ENCODE measurements around the gene CCDC32. TPM values are rescaled to one million over a fixed set of nuclear protein-coding genes. Genes with fewer than 3 reads are reported as not detected.

CCDC32 gene
- total RNA-seq, 4 donors from 2014 or later: 36.8 to 49.0 (median 43.7) TPM

- Histone ChIP-seq H3K27ac (no peak overlapping the region), H3K9me3 (no peaks in the 10 kb centered on the region), H3K27me3 (no peaks in the 10 kb centered on the region), H3K36me3 (peaks cover 0 to 7% of the 10 kb centered on the region in 2 donors), H3K4me3 (replicated peaks in 1 of 3) (no peak overlapping the region), H3K4me1 (no peaks in the 10 kb centered on the region)
- intact Hi-C loops (cut with DNase I): no loop called here
- TF ChIP-seq POLR2A (IDR thresholded peaks at IDR 0.05) (no peak), CTCF (IDR thresholded peaks at IDR 0.05) (no peak)
- WGBS, 2 donors: 63 to 64% methylated on average over 4 of the region's 5 CpGs
- no peak for DNase-seq
Observed at GRCh38 chr15:40536501-40536900, 28.3 kb downstream of the CCDC32 start.

GRCh38 chr15:40534371-40534770 lies 30.5 kb downstream of the CCDC32 start:
- no peak overlapping the region for H3K27ac ChIP-seq

GRCh38 chr15:40533763-40534364 lies 31.0 kb downstream of the CCDC32 start:
- H3K27me3 ChIP-seq: no peaks in the 10 kb centered on the region
- peaks cover 0 to 3% of the 10 kb centered on the region in 2 donors for H3K36me3 ChIP-seq
- H3K9me3 ChIP-seq: no peaks in the 10 kb centered on the region
- H3K4me1 ChIP-seq: no peaks in the 10 kb centered on the region
- no peak overlapping the region for H3K4me3 ChIP-seq (replicated peaks in 1 of 3)
- H3K27ac ChIP-seq: no peak overlapping the region
- DNase-seq: no peak
- intact Hi-C loops (cut with DNase I): no loop called here
- 81% methylated on average over 4 of the region's 4 CpGs for WGBS, 2 donors
- TF ChIP-seq CTCF (IDR thresholded peaks at IDR 0.05) (no peak), POLR2A (IDR thresholded peaks at IDR 0.05) (no peak)

More at GRCh38 chr15:40534371-40534770, 30.5 kb downstream of the CCDC32 start:
- intact Hi-C loops (cut with DNase I): no loop called here
- 69 to 75% methylated on average over 5 of the region's 5 CpGs for WGBS, 2 donors
- no peak for DNase-seq
- Histone ChIP-seq H3K36me3 (peaks cover 0 to 7% of the 10 kb centered on the region in 2 donors), H3K27me3 (no peaks in the 10 kb centered on the region), H3K4me1 (no peaks in the 10 kb centered on the region), H3K9me3 (no peaks in the 10 kb centered on the region), H3K4me3 (replicated peaks in 1 of 3) (no peak overlapping the region)
- TF ChIP-seq POLR2A (IDR thresholded peaks at IDR 0.05) (no peak), CTCF (IDR thresholded peaks at IDR 0.05) (no peak)

GRCh38 chr15:40528801-40529200 lies 36.0 kb downstream of the CCDC32 start:
- intact Hi-C loops (cut with DNase I): no loop called here
- H3K9me3 ChIP-seq: no peaks in the 10 kb centered on the region
- TF ChIP-seq POLR2A (IDR thresholded peaks at IDR 0.05) (no peak), CTCF (IDR thresholded peaks at IDR 0.05) (no peak)
- no peak overlapping the region for H3K4me3 ChIP-seq (replicated peaks in 1 of 3)
- no peaks in the 10 kb centered on the region for H3K36me3 ChIP-seq
- no peak overlapping the region for H3K27ac ChIP-seq
- WGBS, 2 donors: 92 to 94% methylated on average over 6 of the region's 6 CpGs
- DNase-seq: no peak
- H3K4me1 ChIP-seq: no peaks in the 10 kb centered on the region
- H3K27me3 ChIP-seq: no peaks in the 10 kb centered on the region

- Histone ChIP-seq H3K4me3 (replicated peaks in 1 of 3) (no peak overlapping the region), H3K4me1 (no peaks in the 10 kb centered on the region), H3K27me3 (no peaks in the 10 kb centered on the region), H3K36me3 (no peaks in the 10 kb centered on the region), H3K27ac (no peak overlapping the region), H3K9me3 (no peaks in the 10 kb centered on the region)
- no peak for DNase-seq
- intact Hi-C loops (cut with DNase I): no loop called here
- no peak for TF ChIP-seq POLR2A (IDR thresholded peaks at IDR 0.05)
- TF ChIP-seq CTCF (IDR thresholded peaks at IDR 0.05): no peak
- 94 to 98% methylated on average over 3 of the region's 3 CpGs for WGBS, 2 donors
Observed at GRCh38 chr15:40525855-40526254, 39.0 kb downstream of the CCDC32 start.
